DND-41 (cell line): ENCODE data around the gene TIGD1.

Experiments used
- ATAC-seq: fragments of 200-7000 bp; cut with Tn5 transposase; 3 replicates; pipeline ENCODE4 v1.9.1; 2021; ENCODE audit warnings: low read depth; ENCODE audit not compliant: insufficient read depth
- DNase-seq: peaks from one replicate; pipeline ENCODE4 v3.0.0-alpha.2; 2020
- H2AFZ ChIP-seq: 2 replicates; pipeline ENCODE4 v1.6.0; 2012; ENCODE audit warnings: low read depth, low read length
- H3K27ac ChIP-seq: 2 replicates; pipeline ENCODE4 v1.5.1; 2012; ENCODE audit warnings: low read length, inconsistent platforms
- H3K27me3 ChIP-seq: fragments of 200-600 bp; sonication (generic); 2 replicates; pipeline ENCODE4 v1.6.0; 2012; ENCODE audit warnings: low read length, mild to moderate bottlenecking, inconsistent platforms; ENCODE audit not compliant: insufficient read depth, poor library complexity
- H3K36me3 ChIP-seq: 2 replicates; pipeline ENCODE4 v1.5.1; 2012; ENCODE audit warnings: low read length, inconsistent platforms; ENCODE audit not compliant: insufficient read depth
- H3K4me1 ChIP-seq: 2 replicates; pipeline ENCODE4 v1.5.1; 2012; ENCODE audit warnings: mild to moderate bottlenecking, low read length; ENCODE audit not compliant: insufficient read depth
- H3K4me2 ChIP-seq: 2 replicates; pipeline ENCODE4 v1.6.0; 2012; ENCODE audit warnings: mild to moderate bottlenecking, moderate library complexity, low read length, inconsistent platforms; ENCODE audit not compliant: insufficient read depth
- H3K4me3 ChIP-seq, 2 experiments: fragments of 200-600 bp in 1 of 2; shearing (Covaris generic) in 1 of 2; 2 replicates each; pipeline ENCODE4 v1.5.1; 2012 to 2016; ENCODE audit warnings: inconsistent platforms in 2 of 2, low read length in 2 of 2, mild to moderate bottlenecking in 2 of 2, low read depth in 1 of 2, moderate library complexity in 1 of 2
- H3K79me2 ChIP-seq: 2 replicates; pipeline ENCODE4 v1.6.0; 2012; ENCODE audit warnings: low read length, inconsistent platforms; ENCODE audit not compliant: insufficient read depth
- H3K9ac ChIP-seq: 2 replicates; pipeline ENCODE4 v1.6.0; 2012; ENCODE audit warnings: low read depth, mild to moderate bottlenecking, inconsistent platforms, low read length, moderate library complexity
- H3K9me3 ChIP-seq: 2 replicates; pipeline ENCODE4 v1.5.1; 2012; ENCODE audit warnings: low read length, moderate library complexity, mild to moderate bottlenecking, inconsistent platforms; ENCODE audit not compliant: insufficient read depth, severe bottlenecking
- H4K20me1 ChIP-seq: 2 replicates; pipeline ENCODE4 v1.6.0; 2012; ENCODE audit warnings: low read length; ENCODE audit not compliant: insufficient read depth
- EZH2 ChIP-seq: IDR thresholded peaks from 3 replicates; pipeline ENCODE4 v1.6.1; 2012; ENCODE audit warnings: borderline replicate concordance, low read depth, mild to moderate bottlenecking, moderate library complexity, low read length, inconsistent platforms; ENCODE audit not compliant: severe bottlenecking
- TF ChIP-seq, protein P1 (sequence below): IDR thresholded peaks from 2 replicates; pipeline ENCODE4 v1.5.1; 2012; ENCODE audit warnings: borderline replicate concordance, low read length, moderate library complexity, mild to moderate bottlenecking; ENCODE audit not compliant: poor library complexity, severe bottlenecking; ENCODE audit errors: extremely low read depth

The TIGD1 gene

DNA sequence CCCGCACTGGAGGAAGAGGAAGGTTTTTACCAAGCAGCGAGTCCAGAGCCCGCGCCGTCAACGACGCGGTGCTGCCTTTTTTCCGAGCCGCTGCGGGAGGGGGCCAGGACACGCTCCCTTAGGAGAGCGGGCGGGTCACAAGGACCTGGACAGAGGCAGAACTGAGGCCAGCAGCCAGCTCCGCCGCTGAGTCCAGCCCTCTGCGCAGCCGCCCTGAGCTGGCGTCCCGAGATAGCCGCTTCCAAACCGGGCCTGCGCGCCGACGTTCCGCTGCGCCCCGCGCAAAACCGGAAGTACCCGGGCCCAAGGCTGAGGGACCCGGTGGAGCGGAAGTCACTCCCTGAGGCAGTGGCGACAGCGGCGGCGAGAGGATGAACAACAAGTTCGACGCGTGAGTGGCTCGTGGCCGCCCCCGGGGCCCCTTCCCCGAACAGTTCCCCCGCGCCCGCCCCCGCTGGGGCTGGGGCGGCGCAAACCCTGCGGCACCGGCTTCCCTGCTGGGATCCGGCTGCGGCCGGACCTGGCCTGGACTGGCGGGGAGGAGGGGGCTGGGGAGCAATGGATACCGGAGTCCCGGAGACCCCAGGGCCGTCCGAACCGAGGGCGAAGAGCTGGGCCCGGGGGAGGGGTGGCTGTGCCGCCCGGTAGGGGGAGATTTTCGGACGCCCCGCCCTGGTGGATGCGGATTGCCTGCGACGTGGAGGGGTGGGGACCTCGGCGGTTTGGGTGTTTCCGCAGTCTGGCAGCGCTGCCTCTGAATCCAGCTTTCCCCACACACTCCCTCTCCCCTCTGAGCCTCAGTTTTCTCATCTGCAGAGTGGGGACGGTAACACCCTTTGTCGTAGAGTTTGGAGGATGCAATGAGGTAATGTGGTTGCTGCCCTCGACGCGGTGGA lies at the start of gene TIGD1, which contains the start of gene EIF4E2:
Gene TIGD1 (minus strand): TSS at position 204 of the 896 bp plus-strand sequence. CDS start 675 bp downstream, outside the sequence.
Gene EIF4E2 (plus strand): TSS at position 336 of the 896 bp plus-strand sequence. CDS start 36 bp downstream, at position 372.
- peak within 1 kb of the TSS; percentile 99 for H2AFZ ChIP-seq
- H3K4me1 ChIP-seq, result peaks cover 53% of the 10 kb centered on the region

DNA sequence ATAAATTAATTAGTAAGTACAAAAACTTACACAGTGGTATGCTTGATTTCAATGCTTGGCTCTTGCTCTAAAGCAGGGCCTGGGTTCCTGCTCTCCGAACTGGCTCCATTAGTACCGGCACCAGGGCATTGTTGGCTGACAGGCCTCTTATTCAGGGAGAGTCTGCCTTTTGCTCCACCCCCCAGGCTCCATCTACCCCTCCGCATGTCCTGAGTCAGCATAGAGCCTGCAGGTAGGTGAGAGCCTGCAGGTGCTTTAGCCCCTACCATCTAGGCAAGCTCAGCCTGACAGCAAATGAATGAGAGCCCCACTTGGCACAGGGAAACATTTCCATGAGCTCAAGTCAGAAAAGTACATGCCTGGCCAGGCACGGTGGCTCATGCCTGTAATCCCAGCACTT lies 47.9 kb upstream of the TIGD1 start:
- Histone ChIP-seq H3K79me2 (no peaks in the 10 kb centered on the region), H2AFZ (no peak overlapping the region), H3K27me3 (no peaks in the 10 kb centered on the region), H3K9ac (no peak overlapping the region), H4K20me1 (no peaks in the 10 kb centered on the region), H3K9me3 (no peaks in the 10 kb centered on the region), H3K27ac (no peak overlapping the region), H3K4me3 (no peak overlapping the region), H3K4me2 (no peak overlapping the region), H3K4me1 (no peaks in the 10 kb centered on the region), H3K36me3 (no peaks in the 10 kb centered on the region)
- DNase-seq, result no peak
- TF ChIP-seq EZH2, result no peak
- TF ChIP-seq, protein P1, sequence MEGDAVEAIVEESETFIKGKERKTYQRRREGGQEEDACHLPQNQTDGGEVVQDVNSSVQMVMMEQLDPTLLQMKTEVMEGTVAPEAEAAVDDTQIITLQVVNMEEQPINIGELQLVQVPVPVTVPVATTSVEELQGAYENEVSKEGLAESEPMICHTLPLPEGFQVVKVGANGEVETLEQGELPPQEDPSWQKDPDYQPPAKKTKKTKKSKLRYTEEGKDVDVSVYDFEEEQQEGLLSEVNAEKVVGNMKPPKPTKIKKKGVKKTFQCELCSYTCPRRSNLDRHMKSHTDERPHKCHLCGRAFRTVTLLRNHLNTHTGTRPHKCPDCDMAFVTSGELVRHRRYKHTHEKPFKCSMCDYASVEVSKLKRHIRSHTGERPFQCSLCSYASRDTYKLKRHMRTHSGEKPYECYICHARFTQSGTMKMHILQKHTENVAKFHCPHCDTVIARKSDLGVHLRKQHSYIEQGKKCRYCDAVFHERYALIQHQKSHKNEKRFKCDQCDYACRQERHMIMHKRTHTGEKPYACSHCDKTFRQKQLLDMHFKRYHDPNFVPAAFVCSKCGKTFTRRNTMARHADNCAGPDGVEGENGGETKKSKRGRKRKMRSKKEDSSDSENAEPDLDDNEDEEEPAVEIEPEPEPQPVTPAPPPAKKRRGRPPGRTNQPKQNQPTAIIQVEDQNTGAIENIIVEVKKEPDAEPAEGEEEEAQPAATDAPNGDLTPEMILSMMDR, result no peak
- no peak for ATAC-seq

More for the DNA sequence above, at the start of gene TIGD1, which contains the start of gene EIF4E2:
- ATAC-seq, result peak; percentile 93
- H3K9ac ChIP-seq, result peak within 1 kb of the TSS; percentile 98
- peak within 1 kb of the TSS; percentile 77 to 94 for H3K4me3 ChIP-seq
- peaks cover 95% of the 10 kb centered on the region for H3K79me2 ChIP-seq
- peaks cover 38% of the 10 kb centered on the region for H3K36me3 ChIP-seq
- no peaks in the 10 kb centered on the region for H3K27me3 ChIP-seq
- H4K20me1 ChIP-seq, result peaks cover 38% of the 10 kb centered on the region
- peak within 1 kb of the TSS; percentile 96 for H3K27ac ChIP-seq
- peak within 1 kb of the TSS; percentile 94 for H3K4me2 ChIP-seq
- H3K9me3 ChIP-seq, result no peaks in the 10 kb centered on the region
- TF ChIP-seq, protein P1, result peak; percentile 51
- TF ChIP-seq EZH2, result no peak
- DNase-seq, result peak; percentile 93

DNA sequence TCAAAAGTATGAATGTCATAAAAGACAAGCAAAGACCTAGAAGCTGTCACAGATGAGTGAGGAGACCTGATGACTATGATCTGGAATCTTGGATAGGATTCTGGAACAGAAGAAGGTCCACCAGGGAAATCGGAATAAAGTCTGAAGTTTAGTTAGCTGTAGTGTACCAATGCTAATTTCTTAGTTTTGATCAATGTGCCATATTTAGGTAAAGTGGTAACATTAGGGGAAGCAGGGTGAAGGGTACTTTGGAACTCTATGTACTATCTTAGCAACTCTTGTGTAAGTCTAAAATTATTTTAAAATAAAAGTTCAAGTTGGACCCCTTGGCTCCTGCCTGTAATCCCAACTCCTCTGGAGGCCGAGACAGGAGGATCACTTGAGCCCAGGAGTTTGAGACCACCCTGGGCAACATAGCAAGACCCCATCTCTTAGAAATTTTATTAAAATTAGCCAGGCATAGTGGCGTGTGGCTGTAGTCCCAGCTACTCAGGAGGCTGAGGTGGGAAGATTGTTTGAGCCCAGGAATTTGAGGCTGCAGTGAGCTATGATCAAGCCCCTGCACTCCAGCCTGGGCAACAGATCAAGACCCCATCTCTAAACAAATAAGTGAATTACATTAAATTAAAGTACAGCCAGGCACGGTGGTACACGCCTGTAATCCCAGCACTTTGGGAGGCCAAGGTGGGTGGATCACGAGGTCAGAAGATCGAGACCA lies 47.2 kb upstream of the TIGD1 start:
- no peaks in the 10 kb centered on the region for H3K9me3 ChIP-seq
- H2AFZ ChIP-seq, result no peak overlapping the region
- no peaks in the 10 kb centered on the region for H4K20me1 ChIP-seq
- H3K4me2 ChIP-seq, result no peak overlapping the region
- TF ChIP-seq EZH2, result no peak
- TF ChIP-seq, protein P1, result no peak
- DNase-seq (no peak), ATAC-seq (no peak)
- no peak overlapping the region for H3K27ac ChIP-seq
- no peaks in the 10 kb centered on the region for H3K27me3 ChIP-seq
- H3K4me1 ChIP-seq, result no peaks in the 10 kb centered on the region
- no peaks in the 10 kb centered on the region for H3K36me3 ChIP-seq
- no peaks in the 10 kb centered on the region for H3K79me2 ChIP-seq
- no peak overlapping the region for H3K4me3 ChIP-seq
- H3K9ac ChIP-seq, result no peak overlapping the region
